Activated CD8-positive, alpha-beta memory T cell treated with anti-CD3 and anti-CD28 coated beads for 36 hours (primary cell): ENCODE data around the gene KATNAL2. TPM values are rescaled to one million over a fixed set of nuclear protein-coding genes. Genes with fewer than 3 reads are reported as not detected.

Experiments
- CTCF ChIA-PET: fragments of 350-600 bp; sonication (Branson Sonifier 250); formaldehyde crosslinking; loops from one replicate; lab custom pipeline; 2021; ENCODE audit warnings: antibody characterized with exemption; lab: Charles Lee
- POLR2A ChIA-PET: fragments of 350-600 bp; sonication (Branson Sonifier 250); formaldehyde crosslinking; loops from one replicate; lab custom pipeline; 2021; ENCODE audit warnings: antibody characterized with exemption; lab: Charles Lee
- total RNA-seq, 2 experiments: library from RNA; stranded (reverse); gene quantifications; one replicate each; pipeline ENCODE4 v1.2.3, GENCODE V29; 2021

The KATNAL2 gene
- total RNA-seq, 2 experiments from 2014 or later: 0.32 to 0.82 TPM

DNA sequence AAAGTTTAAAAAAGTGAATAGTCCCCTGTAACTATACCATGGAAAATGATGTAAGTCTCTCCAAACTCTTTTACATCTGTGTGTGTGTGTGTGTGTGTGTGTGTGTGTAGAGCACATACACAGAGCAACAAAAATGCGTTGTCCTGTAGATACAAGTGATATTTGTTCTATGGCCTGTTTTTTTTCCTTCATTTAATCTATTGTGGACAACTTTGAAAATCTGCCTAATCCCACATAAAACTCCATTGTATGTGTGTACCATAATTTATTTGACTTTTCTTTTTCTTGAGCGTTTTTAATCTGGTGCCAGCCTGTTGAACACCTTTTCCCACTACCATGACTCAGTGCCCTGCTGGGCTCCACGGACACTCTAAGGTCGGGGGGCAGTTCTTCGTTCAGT is 170.3 kb downstream of the KATNAL2 start:
- CTCF ChIA-PET: no interaction called here
- POLR2A ChIA-PET: no interaction called here

- ChIA-PET POLR2A (no interaction called here), CTCF (no interaction called here)
These were observed 178.4 kb downstream of the KATNAL2 start for GRCh38 chr18:47095810-47096209.

GRCh38 chr18:47100212-47100831 is 182.9 kb downstream of the KATNAL2 start:
- CTCF ChIA-PET: interaction anchor here (1.0 to 1.9 kb wide), 3 partner anchors 11 to 105 kb away, joined by 3 to 8 read pairs (median 8); no protein-coding TSS in a partner anchor
- POLR2A ChIA-PET: no interaction called here

GRCh38 chr18:47108373-47108772 is 191.0 kb downstream of the KATNAL2 start:
- CTCF ChIA-PET: no interaction called here

DNA sequence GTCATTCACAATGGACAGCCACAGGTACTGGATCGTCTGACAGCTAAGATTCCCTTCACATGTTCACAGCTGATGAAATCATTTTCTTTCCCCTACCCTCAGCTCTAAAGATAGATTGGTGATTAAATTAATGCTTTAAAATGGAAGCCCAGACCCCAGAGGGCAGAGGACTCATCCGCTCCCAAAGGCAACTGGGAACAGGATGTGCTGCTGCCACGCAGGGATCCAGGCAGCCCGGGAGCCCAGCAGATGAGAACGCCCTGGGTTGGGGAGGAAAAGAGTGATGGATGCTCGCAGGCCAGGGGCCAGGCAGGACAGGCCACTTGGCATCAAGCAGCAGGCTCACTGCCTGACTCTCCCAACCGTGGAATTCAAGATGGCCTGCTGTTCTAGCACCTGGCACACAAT is 191.6 kb downstream of the KATNAL2 start:
- ChIA-PET POLR2A (no interaction called here), CTCF (no interaction called here)

More at GRCh38 chr18:47108373-47108772, 191.0 kb downstream of the KATNAL2 start:
- POLR2A ChIA-PET: no interaction called here

DNA sequence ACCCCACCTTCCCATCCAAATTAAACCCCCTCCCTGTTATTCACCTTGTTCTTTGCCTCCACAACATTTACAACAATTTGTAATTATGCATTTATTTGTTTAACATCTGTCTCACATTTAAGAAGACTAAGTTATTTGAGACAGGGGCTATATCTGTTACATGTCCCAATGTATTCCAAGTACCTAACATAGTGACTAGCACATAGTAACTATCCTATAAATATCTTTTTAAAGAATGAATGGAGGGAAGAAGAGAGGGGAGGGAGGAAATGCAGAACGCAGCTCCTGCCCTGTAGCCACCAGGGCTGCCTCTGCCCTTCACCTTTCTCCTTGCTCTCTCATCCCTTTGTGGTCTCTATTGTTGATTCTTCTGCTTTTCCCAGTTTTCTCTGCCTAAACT is 192.3 kb downstream of the KATNAL2 start:
- POLR2A ChIA-PET: no interaction called here
- CTCF ChIA-PET: no interaction called here

- ChIA-PET POLR2A (interaction anchor here (0.6 kb wide), 1 partner anchor 761 kb away, joined by 3 read pairs; no protein-coding TSS in a partner anchor), CTCF (interaction anchor here (1.3 kb wide), 1 partner anchor 11 kb away, joined by 3 read pairs; no protein-coding TSS in a partner anchor)
These were observed 193.3 kb downstream of the KATNAL2 start for GRCh38 chr18:47110492-47111274.

GRCh38 chr18:47113796-47114540 is 196.6 kb downstream of the KATNAL2 start:
- POLR2A ChIA-PET: no interaction called here

DNA sequence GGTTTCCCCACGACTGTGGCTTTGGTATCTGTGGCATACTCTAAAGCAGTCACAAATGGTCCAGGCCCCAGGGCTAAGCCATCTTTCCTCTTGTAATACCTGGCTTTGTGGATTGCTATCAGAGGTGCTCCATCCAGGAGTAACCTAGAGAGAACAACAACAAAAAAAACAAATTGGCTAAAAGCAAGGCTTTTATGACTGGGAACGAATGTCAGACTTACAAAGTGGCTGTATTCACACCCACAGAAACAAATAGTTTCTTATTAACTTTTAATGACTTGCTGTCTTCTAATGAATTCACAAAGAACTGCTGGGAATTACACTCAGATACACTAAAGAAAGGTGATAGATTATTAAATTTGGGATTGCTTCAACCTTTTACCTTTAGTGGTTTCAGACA is 197.8 kb downstream of the KATNAL2 start:
- CTCF ChIA-PET: no interaction called here
- POLR2A ChIA-PET: no interaction called here

More at GRCh38 chr18:47113796-47114540, 196.6 kb downstream of the KATNAL2 start:
- CTCF ChIA-PET: interaction anchor here (0.6 to 0.7 kb wide), 2 partner anchors 12 to 44 kb away, joined by 3 read pairs; no protein-coding TSS in a partner anchor

DNA sequence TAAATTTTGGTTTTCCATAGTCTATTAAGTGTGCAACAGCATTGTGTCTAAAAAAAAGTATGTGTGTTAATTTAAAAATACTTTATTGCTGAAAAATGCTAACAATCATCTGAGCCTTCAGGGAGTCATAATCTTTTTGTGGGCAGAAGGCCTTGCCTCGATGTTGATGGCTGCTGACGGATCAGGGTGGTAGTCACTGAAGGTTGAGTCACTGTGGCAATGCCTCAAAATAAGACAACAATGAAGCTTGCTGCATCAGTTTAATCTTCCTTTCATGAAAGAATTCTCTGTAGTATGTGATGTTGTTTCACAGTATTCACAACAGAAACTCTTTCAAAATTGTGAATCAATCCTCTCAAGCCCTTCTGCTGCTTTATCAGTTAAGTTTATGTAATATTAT is 201.6 kb downstream of the KATNAL2 start:
- CTCF ChIA-PET: no interaction called here
- POLR2A ChIA-PET: no interaction called here

- ChIA-PET POLR2A (no interaction called here), CTCF (no interaction called here)
These were observed 203.0 kb downstream of the KATNAL2 start for GRCh38 chr18:47120428-47120827.

DNA sequence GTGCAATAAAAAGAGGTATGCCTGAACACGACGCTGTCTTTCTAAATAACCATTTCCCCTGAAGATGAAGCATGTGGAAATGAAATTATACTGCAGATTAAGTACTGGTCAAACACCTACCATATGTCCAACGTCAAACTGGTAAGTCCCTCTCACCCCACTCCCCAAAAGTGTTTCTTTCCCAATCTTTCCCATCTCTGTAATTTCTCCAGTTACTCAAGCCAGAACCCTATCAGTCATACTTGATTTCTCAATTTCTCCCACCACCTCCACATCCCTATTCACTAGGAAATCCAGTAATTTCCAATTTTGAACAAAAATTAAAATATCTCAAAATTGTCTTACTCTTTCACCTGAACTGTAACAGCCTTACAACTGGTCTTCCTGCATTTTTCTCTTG is 203.7 kb downstream of the KATNAL2 start:
- CTCF ChIA-PET: no interaction called here
- POLR2A ChIA-PET: no interaction called here

DNA sequence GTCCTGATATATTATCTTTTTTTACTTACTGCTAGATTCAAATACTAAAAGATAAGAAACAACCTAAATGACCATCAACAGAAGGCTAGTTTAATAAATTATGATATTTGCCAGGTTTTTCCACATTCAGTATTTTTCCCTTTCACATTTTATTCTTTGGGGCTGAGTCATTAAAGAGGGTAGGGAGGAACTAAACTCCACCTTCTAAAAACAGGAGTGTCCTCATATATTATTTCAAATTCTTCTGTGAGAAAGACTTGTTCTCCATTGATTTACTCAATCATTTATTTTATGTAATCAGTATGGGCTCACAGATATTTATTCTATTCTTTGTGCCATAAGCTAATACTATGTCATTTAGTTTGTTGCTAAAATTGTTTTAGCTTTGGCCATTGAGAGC is 223.9 kb downstream of the KATNAL2 start:
- ChIA-PET CTCF (no interaction called here), POLR2A (no interaction called here)

GRCh38 chr18:47143153-47143552 is 225.8 kb downstream of the KATNAL2 start:
- CTCF ChIA-PET: no interaction called here
- POLR2A ChIA-PET: no interaction called here

GRCh38 chr18:47143899-47144485 is 226.6 kb downstream of the KATNAL2 start:
- CTCF ChIA-PET: no interaction called here
- POLR2A ChIA-PET: no interaction called here

GRCh38 chr18:47146206-47146605 is 228.8 kb downstream of the KATNAL2 start:
- CTCF ChIA-PET: interaction anchor here (0.7 kb wide), 1 partner anchor 56 kb away, joined by 4 read pairs; no protein-coding TSS in a partner anchor
- POLR2A ChIA-PET: no interaction called here

GRCh38 chr18:47149457-47150028 is 232.1 kb downstream of the KATNAL2 start:
- ChIA-PET POLR2A (no interaction called here), CTCF (interaction anchor here (1.0 to 1.6 kb wide), 5 partner anchors 23 to 55 kb away, joined by 3 to 6 read pairs (median 3); no protein-coding TSS in a partner anchor)

DNA sequence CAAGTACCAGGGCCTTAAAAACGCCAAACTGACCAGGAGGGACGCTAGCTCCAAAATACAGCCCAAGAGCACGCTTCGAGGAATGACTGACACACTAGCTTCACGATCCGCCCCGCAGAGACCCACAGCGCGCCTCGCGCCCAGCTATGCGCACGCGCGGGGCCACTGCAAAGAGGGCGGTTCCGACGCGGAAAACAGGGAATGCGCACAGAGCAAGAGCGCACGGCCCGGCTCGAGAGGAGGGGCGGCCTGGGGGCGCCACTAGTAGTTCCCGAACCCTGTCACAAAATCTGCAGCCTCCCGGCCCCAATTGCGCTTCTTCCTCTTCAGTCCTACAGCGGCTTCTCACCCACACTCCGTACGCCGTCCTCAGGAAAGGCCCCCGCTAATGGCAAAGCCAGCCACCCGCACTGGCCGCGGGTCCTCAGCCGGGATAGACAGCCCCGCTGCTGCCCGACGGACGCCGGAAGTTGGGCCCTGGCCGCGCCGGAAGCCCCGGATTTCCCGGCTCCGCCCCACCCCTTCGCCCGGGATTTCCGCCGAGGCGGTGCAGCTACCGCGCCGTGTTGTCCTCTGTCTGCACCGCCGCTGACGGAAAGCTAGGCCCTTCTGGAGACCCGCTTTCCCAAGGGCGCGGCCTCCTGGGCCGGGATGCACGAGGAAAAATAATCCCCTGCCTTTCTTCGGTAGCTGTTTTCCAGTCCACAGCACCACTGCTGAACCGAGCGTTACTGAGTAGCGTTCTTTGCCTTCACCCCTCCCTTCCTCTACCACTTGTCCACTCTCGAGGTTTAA is 232.8 kb downstream of the KATNAL2 start, which contains the start of gene HDHD2:
HDHD2 (minus strand) TSS at position 472 of the 795 bp plus-strand sequence. CDS start 14,061 bp downstream, outside the sequence.
- POLR2A ChIA-PET: no interaction called here
- CTCF ChIA-PET: interaction anchor here (1.0 to 1.6 kb wide), 6 partner anchors 18 to 55 kb away, joined by 3 to 6 read pairs (median 3); no protein-coding TSS in a partner anchor
